IPS-18a (cell line): ENCODE results near the gene ZNF652.
A peak's percentile ranks its signal among the peaks of the same experiment; 100 is the strongest.

Source experiments
- H3K27ac ChIP-seq: one replicate; pipeline ENCODE4 v1.5.1; 2013; ENCODE audit warnings: low read length
- H3K27me3 ChIP-seq: one replicate; pipeline ENCODE4 v1.6.1; 2013; ENCODE audit warnings: mild to moderate bottlenecking, low read length; ENCODE audit not compliant: control insufficient read depth, insufficient read depth
- H3K36me3 ChIP-seq: one replicate; pipeline ENCODE4 v1.6.1; 2013; ENCODE audit warnings: low read depth, low read length; ENCODE audit not compliant: control insufficient read depth
- H3K4me1 ChIP-seq: one replicate; pipeline ENCODE4 v1.6.1; 2013; ENCODE audit warnings: low read depth, low read length; ENCODE audit not compliant: control insufficient read depth
- H3K4me3 ChIP-seq: one replicate; pipeline ENCODE4 v1.5.1; 2013; ENCODE audit warnings: low read length
- H3K9ac ChIP-seq: one replicate; pipeline ENCODE4 v1.6.1; 2013; ENCODE audit warnings: mild to moderate bottlenecking, low read length, moderate library complexity
- H3K9me3 ChIP-seq: one replicate; pipeline ENCODE4 v1.6.1; 2013; ENCODE audit warnings: low read depth, low read length; ENCODE audit not compliant: control insufficient read depth

The ZNF652 gene

GRCh38 chr17:49361902-49362722 is at the start of gene ZNF652:
Gene ZNF652 (minus strand): TSS chr17:49362250. CDS start chr17:49317725, 44,525 bp downstream.
- H3K9me3 ChIP-seq: no peaks in the 10 kb centered on the region
- no peaks in the 10 kb centered on the region for H3K27me3 ChIP-seq
- H3K9ac ChIP-seq: peak within 1 kb of the TSS; percentile 81
- peak within 1 kb of the TSS; percentile 77 for H3K4me3 ChIP-seq
- H3K4me1 ChIP-seq: peaks cover 22% of the 10 kb centered on the region
- H3K36me3 ChIP-seq: no peaks in the 10 kb centered on the region
- peak within 1 kb of the TSS; percentile 13 for H3K27ac ChIP-seq

GRCh38 chr17:49409066-49409465 is 47.0 kb upstream of the ZNF652 start:
- no peak overlapping the region for H3K4me3 ChIP-seq
- H3K27ac ChIP-seq: no peak overlapping the region
- peaks cover 4% of the 10 kb centered on the region for H3K4me1 ChIP-seq
- H3K27me3 ChIP-seq: no peaks in the 10 kb centered on the region
- no peaks in the 10 kb centered on the region for H3K9me3 ChIP-seq
- H3K36me3 ChIP-seq: peaks cover 86% of the 10 kb centered on the region
- H3K9ac ChIP-seq: no peak overlapping the region

GRCh38 chr17:49407981-49408501 is 46.0 kb upstream of the ZNF652 start:
- Histone ChIP-seq H3K9ac (no peak overlapping the region), H3K36me3 (peaks cover 93% of the 10 kb centered on the region), H3K27me3 (no peaks in the 10 kb centered on the region), H3K9me3 (no peaks in the 10 kb centered on the region), H3K27ac (no peak overlapping the region), H3K4me1 (no peaks in the 10 kb centered on the region), H3K4me3 (no peak overlapping the region)

DNA sequence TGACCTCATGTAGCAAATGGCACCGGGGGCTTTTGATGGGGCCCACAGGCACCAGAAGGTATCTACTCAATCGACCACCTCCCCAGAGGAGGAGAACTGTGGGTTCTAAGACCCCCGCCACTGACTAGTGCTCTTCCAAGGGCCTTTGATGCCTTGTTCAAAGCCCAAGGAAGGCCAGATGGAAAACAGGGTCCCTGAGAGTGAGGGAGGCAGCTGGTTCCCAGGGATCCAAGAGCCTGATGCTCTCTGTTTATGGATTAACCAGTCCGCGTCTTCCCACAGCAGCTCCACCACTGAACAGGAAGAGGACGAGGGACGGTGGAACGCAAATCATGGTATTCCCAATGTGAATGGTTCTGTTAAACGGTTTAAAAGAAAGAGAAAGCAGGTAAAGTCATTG is 45.0 kb upstream of the ZNF652 start:
- H3K4me1 ChIP-seq: no peaks in the 10 kb centered on the region
- H3K9ac ChIP-seq: no peak overlapping the region
- H3K36me3 ChIP-seq: peaks cover 87% of the 10 kb centered on the region
- H3K27ac ChIP-seq: no peak overlapping the region
- H3K4me3 ChIP-seq: no peak overlapping the region
- no peaks in the 10 kb centered on the region for H3K9me3 ChIP-seq
- H3K27me3 ChIP-seq: no peaks in the 10 kb centered on the region

DNA sequence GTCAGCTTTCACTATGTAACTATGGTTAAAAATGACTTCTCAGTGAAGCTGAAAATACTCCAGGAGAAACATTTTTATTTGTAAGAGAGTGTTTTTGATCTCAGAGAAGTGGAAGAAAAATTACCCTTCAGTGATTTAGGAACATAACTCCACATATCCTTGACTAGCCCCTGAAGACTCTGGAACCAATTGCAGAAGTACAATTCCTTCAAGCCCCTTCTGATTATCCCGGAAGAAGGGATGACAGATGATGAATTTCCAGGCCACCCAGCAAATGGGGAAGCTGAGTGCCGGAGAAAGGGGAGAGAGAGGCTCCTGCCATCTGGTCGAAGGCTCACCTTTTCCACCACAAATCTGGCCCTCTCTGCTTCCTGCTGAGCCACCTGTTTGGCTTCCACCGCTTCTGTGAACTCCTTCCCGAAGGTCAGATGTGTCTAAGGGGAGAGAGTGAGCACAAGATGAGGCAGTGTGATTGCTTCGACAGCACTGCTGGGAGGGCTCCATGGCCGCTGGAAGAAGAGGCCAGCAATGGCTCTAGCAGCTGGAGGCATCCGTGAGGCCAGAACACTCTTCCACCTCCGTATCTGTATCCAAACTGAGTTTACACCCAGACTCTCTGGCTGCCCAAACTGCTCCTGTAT is 44.5 kb upstream of the ZNF652 start:
- H3K27ac ChIP-seq: no peak overlapping the region
- H3K9me3 ChIP-seq: no peaks in the 10 kb centered on the region
- H3K9ac ChIP-seq: no peak overlapping the region
- no peak overlapping the region for H3K4me3 ChIP-seq
- H3K4me1 ChIP-seq: no peaks in the 10 kb centered on the region
- H3K27me3 ChIP-seq: no peaks in the 10 kb centered on the region
- H3K36me3 ChIP-seq: peaks cover 82% of the 10 kb centered on the region

DNA sequence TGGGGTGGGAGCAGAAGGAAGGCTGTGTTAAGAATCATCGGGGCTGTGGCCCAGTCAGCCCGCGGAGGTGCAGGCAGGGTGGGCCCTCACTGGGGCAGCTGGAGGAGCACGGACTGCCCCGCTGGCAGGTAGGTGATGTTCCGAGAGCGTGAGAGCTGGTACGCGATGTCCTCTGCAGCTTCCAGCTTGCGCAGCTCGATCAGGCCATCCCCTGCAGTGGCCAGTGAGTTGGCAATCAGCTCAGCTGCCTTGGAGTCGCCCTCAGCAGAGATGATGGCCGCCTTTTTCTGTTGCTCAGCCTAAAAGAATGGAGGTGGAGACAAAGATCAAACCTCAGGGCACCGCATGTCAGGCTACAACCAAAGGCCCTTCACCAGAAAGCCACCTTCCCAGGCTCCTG is 42.9 kb upstream of the ZNF652 start:
- H3K9me3 ChIP-seq: no peaks in the 10 kb centered on the region
- H3K9ac ChIP-seq: no peak overlapping the region
- peaks cover 66% of the 10 kb centered on the region for H3K36me3 ChIP-seq
- no peaks in the 10 kb centered on the region for H3K4me1 ChIP-seq
- H3K27me3 ChIP-seq: no peaks in the 10 kb centered on the region
- no peak overlapping the region for H3K27ac ChIP-seq
- no peak overlapping the region for H3K4me3 ChIP-seq

DNA sequence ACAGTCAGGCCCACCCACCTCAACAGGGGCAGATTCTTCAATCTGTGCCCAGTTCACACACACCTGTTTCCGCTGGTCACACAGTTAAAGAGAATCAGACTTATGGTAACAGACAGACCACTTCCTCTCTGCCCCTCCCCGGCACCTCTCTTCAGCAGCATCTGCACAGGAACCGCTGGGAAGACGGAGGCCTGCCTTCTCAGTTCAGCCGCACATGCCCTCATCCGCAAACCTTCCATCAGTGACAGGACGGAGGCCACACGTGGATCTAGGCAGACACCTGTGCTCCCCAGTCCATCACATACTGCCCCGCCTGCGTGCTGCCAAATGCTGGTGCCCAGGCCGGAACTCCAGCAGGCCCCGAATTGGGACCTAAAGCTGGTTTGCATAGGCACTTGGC is 42.3 kb upstream of the ZNF652 start:
- Histone ChIP-seq H3K9ac (no peak overlapping the region), H3K27me3 (no peaks in the 10 kb centered on the region), H3K27ac (no peak overlapping the region), H3K36me3 (peaks cover 62% of the 10 kb centered on the region), H3K4me3 (no peak overlapping the region), H3K9me3 (no peaks in the 10 kb centered on the region), H3K4me1 (no peaks in the 10 kb centered on the region)

- H3K36me3 ChIP-seq: peaks cover 55% of the 10 kb centered on the region
- H3K4me3 ChIP-seq: no peak overlapping the region
- no peaks in the 10 kb centered on the region for H3K4me1 ChIP-seq
- H3K27ac ChIP-seq: no peak overlapping the region
- H3K9me3 ChIP-seq: no peaks in the 10 kb centered on the region
- H3K9ac ChIP-seq: no peak overlapping the region
- no peaks in the 10 kb centered on the region for H3K27me3 ChIP-seq
Observed at GRCh38 chr17:49403514-49404289, 41.7 kb upstream of the ZNF652 start.

DNA sequence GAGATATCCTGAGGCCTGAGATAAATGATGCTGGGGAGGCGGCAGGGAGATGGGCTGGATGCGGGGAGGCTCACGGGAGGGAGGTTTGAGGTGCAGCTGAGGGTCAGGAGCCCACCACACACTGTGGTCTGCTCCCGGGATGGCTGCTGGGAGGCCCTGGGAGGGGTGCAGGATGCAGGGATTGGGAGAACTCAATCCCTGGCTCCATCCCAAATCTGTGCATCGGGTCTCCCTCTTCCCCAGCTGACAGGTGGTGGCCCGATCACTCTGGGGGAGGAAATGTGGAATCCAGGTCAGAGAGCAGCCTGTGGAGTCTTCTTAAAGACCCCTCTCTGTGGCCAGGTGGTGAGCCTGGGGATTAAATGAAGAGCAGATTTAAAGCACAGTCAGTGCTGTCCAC is 40.7 kb upstream of the ZNF652 start:
- Histone ChIP-seq H3K27me3 (no peaks in the 10 kb centered on the region), H3K4me1 (no peaks in the 10 kb centered on the region), H3K36me3 (peaks cover 48% of the 10 kb centered on the region), H3K9ac (no peak overlapping the region), H3K4me3 (no peak overlapping the region), H3K27ac (no peak overlapping the region), H3K9me3 (no peaks in the 10 kb centered on the region)

- Histone ChIP-seq H3K27me3 (no peaks in the 10 kb centered on the region), H3K27ac (no peak overlapping the region), H3K9ac (no peak overlapping the region), H3K4me3 (no peak overlapping the region), H3K4me1 (no peaks in the 10 kb centered on the region), H3K36me3 (peaks cover 42% of the 10 kb centered on the region), H3K9me3 (no peaks in the 10 kb centered on the region)
Observed at GRCh38 chr17:49401971-49402611, 40.0 kb upstream of the ZNF652 start.

DNA sequence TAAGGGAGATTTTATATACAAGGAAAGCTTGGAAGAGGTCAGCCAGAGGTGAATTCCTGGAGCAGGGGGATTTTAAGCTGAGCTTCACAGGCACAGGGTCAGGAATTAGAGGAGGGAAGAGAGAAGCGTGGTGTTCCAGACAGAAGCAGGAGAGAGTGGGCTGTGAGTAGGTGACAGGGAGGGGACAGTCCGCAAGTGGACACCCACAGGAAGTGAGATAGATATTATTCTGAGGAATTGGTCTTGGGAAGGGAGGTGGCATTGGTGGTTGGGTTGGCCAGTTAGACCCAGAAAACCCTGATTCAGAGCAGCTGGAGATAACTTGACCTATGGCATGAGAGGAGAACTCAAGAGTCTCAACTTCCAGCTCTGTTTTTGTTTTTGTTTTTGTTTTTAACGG is 37.9 kb upstream of the ZNF652 start:
- no peaks in the 10 kb centered on the region for H3K4me1 ChIP-seq
- H3K9ac ChIP-seq: no peak overlapping the region
- H3K9me3 ChIP-seq: no peaks in the 10 kb centered on the region
- H3K4me3 ChIP-seq: no peak overlapping the region
- no peak overlapping the region for H3K27ac ChIP-seq
- no peaks in the 10 kb centered on the region for H3K27me3 ChIP-seq
- peaks cover 21% of the 10 kb centered on the region for H3K36me3 ChIP-seq
